HL-60 (cell line): ENCODE results near the gene TH.

Source experiments
- CTCF ChIP-seq: IDR thresholded peaks from one replicate; pipeline ENCODE4 v1.5.1; 2011; ENCODE audit warnings: low read length, control low read depth, inconsistent platforms; ENCODE audit not compliant: insufficient read depth
- GABPA ChIP-seq: IDR thresholded peaks from 2 replicates; pipeline ENCODE4 v1.6.1; 2012; ENCODE audit warnings: low read depth
- POLR2AphosphoS5 ChIP-seq: IDR thresholded peaks from 2 replicates; pipeline ENCODE4 v1.6.1; 2012; ENCODE audit warnings: low read depth
- REST ChIP-seq: IDR thresholded peaks from 2 replicates; pipeline ENCODE4 v1.6.1; 2012; ENCODE audit warnings: low read depth; ENCODE audit not compliant: insufficient replicate concordance
- SPI1 ChIP-seq: IDR thresholded peaks from 2 replicates; pipeline ENCODE4 v1.6.1; 2012; ENCODE audit warnings: low read depth, mild to moderate bottlenecking, borderline replicate concordance

GRCh38 chr11:2169626-2170570 is 1.7 kb downstream of the TH start:
- no peak for TF ChIP-seq CTCF
- no peak for TF ChIP-seq POLR2AphosphoS5
- TF ChIP-seq SPI1 = no peak
- no peak for TF ChIP-seq GABPA
- no peak for TF ChIP-seq REST
